ENCODE results near the gene ITPK1. TPM values are rescaled to one million over a fixed set of nuclear protein-coding genes. Genes with fewer than 3 reads are reported as not detected.
A peak's percentile ranks its signal among the peaks of the same experiment; 100 is the strongest.

The ITPK1 gene
- total and polyA plus RNA-seq, 2 experiments from 2014 or later, result 35.9 to 101 TPM

DNA sequence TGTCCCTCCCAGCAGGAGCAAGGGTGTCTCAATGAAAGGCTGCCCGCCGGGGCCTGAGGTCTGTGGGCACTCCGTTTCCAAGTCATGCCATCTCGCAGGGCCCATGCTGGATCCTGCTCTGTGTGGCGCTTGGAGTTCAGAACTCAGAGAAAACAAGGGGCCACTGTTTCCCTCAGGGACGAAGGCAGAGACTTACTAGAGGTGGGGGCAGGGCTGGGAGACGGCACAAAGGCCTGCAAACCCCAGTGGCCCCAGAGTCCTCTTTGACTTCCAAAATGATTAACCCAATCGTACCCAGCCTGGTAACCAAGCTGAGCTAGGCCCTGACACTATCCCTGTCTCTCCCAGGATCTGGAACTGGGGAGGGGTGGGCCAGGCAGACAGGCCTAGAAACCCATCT lies 95.8 kb downstream of the ITPK1 start:
- no peak overlapping the region for H2AFZ ChIP-seq
- peaks cover 14% of the 10 kb centered on the region; the same call in 1 of the 2 replicates for H4K20me1 ChIP-seq (replicated peaks; ENCODE audit: insufficient read depth)
- TF ChIP-seq EZH2 (IDR thresholded peaks at IDR 0.05; ENCODE audit: low read depth, unreplicated experiment) (no peak), JUNB (IDR thresholded peaks at IDR 0.05; ENCODE audit: unreplicated experiment) (no peak), ZNF331 (CRISPR knock-in tag; IDR thresholded peaks at IDR 0.05; ENCODE audit: low read depth) (no peak), NANOG (IDR thresholded peaks at IDR 0.05; ENCODE audit: borderline replicate concordance) (no peak), ZNF114 (CRISPR knock-in tag; IDR thresholded peaks at IDR 0.05) (no peak), EZH2phosphoT487 (IDR thresholded peaks at IDR 0.05; ENCODE audit: unreplicated experiment) (no peak), CREB1 (CRISPR knock-in tag; IDR thresholded peaks at IDR 0.05; ENCODE audit: low read depth) (no peak), STAT1 (IDR thresholded peaks at IDR 0.05; ENCODE audit: unreplicated experiment) (no peak)
- TF ChIP-seq, protein P1, sequence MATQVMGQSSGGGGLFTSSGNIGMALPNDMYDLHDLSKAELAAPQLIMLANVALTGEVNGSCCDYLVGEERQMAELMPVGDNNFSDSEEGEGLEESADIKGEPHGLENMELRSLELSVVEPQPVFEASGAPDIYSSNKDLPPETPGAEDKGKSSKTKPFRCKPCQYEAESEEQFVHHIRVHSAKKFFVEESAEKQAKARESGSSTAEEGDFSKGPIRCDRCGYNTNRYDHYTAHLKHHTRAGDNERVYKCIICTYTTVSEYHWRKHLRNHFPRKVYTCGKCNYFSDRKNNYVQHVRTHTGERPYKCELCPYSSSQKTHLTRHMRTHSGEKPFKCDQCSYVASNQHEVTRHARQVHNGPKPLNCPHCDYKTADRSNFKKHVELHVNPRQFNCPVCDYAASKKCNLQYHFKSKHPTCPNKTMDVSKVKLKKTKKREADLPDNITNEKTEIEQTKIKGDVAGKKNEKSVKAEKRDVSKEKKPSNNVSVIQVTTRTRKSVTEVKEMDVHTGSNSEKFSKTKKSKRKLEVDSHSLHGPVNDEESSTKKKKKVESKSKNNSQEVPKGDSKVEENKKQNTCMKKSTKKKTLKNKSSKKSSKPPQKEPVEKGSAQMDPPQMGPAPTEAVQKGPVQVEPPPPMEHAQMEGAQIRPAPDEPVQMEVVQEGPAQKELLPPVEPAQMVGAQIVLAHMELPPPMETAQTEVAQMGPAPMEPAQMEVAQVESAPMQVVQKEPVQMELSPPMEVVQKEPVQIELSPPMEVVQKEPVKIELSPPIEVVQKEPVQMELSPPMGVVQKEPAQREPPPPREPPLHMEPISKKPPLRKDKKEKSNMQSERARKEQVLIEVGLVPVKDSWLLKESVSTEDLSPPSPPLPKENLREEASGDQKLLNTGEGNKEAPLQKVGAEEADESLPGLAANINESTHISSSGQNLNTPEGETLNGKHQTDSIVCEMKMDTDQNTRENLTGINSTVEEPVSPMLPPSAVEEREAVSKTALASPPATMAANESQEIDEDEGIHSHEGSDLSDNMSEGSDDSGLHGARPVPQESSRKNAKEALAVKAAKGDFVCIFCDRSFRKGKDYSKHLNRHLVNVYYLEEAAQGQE (IDR thresholded peaks at IDR 0.05; ENCODE audit: unreplicated experiment), result no peak
- TF ChIP-seq, protein P2, sequence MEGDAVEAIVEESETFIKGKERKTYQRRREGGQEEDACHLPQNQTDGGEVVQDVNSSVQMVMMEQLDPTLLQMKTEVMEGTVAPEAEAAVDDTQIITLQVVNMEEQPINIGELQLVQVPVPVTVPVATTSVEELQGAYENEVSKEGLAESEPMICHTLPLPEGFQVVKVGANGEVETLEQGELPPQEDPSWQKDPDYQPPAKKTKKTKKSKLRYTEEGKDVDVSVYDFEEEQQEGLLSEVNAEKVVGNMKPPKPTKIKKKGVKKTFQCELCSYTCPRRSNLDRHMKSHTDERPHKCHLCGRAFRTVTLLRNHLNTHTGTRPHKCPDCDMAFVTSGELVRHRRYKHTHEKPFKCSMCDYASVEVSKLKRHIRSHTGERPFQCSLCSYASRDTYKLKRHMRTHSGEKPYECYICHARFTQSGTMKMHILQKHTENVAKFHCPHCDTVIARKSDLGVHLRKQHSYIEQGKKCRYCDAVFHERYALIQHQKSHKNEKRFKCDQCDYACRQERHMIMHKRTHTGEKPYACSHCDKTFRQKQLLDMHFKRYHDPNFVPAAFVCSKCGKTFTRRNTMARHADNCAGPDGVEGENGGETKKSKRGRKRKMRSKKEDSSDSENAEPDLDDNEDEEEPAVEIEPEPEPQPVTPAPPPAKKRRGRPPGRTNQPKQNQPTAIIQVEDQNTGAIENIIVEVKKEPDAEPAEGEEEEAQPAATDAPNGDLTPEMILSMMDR (conservative IDR thresholded peaks at IDR 0.05; ENCODE audit: low read depth in 2 of 2), result no peak
- TF ChIP-seq, protein P3, sequence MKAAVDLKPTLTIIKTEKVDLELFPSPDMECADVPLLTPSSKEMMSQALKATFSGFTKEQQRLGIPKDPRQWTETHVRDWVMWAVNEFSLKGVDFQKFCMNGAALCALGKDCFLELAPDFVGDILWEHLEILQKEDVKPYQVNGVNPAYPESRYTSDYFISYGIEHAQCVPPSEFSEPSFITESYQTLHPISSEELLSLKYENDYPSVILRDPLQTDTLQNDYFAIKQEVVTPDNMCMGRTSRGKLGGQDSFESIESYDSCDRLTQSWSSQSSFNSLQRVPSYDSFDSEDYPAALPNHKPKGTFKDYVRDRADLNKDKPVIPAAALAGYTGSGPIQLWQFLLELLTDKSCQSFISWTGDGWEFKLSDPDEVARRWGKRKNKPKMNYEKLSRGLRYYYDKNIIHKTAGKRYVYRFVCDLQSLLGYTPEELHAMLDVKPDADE (IDR thresholded peaks at IDR 0.05), result no peak
- peaks cover 53% of the 10 kb centered on the region for H3K79me2 ChIP-seq (replicated peaks; ENCODE audit: insufficient read depth)
- no peaks in the 10 kb centered on the region for H3K27me3 ChIP-seq (ENCODE audit: insufficient read depth)
- Mint-ChIP-seq H3K36me3 (ENCODE audit: low read depth) (peaks cover 6% of the 10 kb centered on the region), H3K9me3 (no peaks in the 10 kb centered on the region), H3K4me3 (no peak overlapping the region), H3K27ac (peak overlapping the region; percentile 86), H3K4me1 (peaks cover 63% of the 10 kb centered on the region), H3K27me3 (ENCODE audit: insufficient read depth, low read depth, poor library complexity) (peaks cover 17% of the 10 kb centered on the region)
- H3K9me2 ChIP-seq (ENCODE audit: insufficient read depth), result no peaks in the 10 kb centered on the region
- peaks cover 17% of the 10 kb centered on the region; the same call in 1 of the 2 replicates for H3K4me1 ChIP-seq (ENCODE audit: insufficient read depth)
- H3K27ac ChIP-seq (ENCODE audit: low read depth), result no peak overlapping the region
- H3K4me2 ChIP-seq, result no peak overlapping the region
- no peak for DNase-seq (ENCODE audit: low spot score)
- H3K36me3 ChIP-seq (ENCODE audit: insufficient read depth), result no peaks in the 10 kb centered on the region
- ATAC-seq, result peak; percentile 20
- no peak overlapping the region for H3K4me3 ChIP-seq
- H3F3A ChIP-seq (replicated peaks; ENCODE audit: low read depth), result no peaks in the 10 kb centered on the region

Data from GM23338 (cell line).